GM06990 (cell line): ENCODE results near the gene TBCB.
"Not testable (repeated sequence)": the region's sequence is repeated elsewhere in the genome, so short reads cannot be mapped to it uniquely, and the experiment has no call there.

Source experiments
- DNase-seq: peaks from one replicate; pipeline ENCODE4 v3.0.0-alpha.2; 2011; ENCODE audit not compliant: insufficient read length; ENCODE audit errors: extremely low read depth
- H3K27me3 ChIP-seq: replicated peaks from 2 replicates; pipeline ENCODE4 v1.6.0; 2011; ENCODE audit warnings: low read length; ENCODE audit not compliant: control insufficient read depth, insufficient read depth
- H3K36me3 ChIP-seq: 2 replicates; pipeline ENCODE4 v1.5.1; 2011; ENCODE audit warnings: low read length; ENCODE audit not compliant: control insufficient read depth, insufficient read depth
- H3K4me3 ChIP-seq: replicated peaks from 2 replicates; pipeline ENCODE4 v1.5.1; 2011; ENCODE audit warnings: low read depth, mild to moderate bottlenecking, control low read depth, low read length
- CTCF ChIP-seq: IDR thresholded peaks from 2 replicates; pipeline ENCODE4 v1.5.1; 2011; ENCODE audit warnings: low read length, control low read depth, mild to moderate bottlenecking, inconsistent platforms; ENCODE audit not compliant: insufficient read depth, poor library complexity, severe bottlenecking

The TBCB gene

GRCh38 chr19:36153126-36153525, 37.9 kb downstream of the TBCB start:
- Histone ChIP-seq H3K36me3 (peaks cover 23% of the 10 kb centered on the region), H3K27me3 (no peaks in the 10 kb centered on the region), H3K4me3 (no peak overlapping the region)
- TF ChIP-seq CTCF, result no peak
- DNase-seq, result no peak

GRCh38 chr19:36160821-36161596, 45.7 kb downstream of the TBCB start:
- no peaks in the 10 kb centered on the region for H3K36me3 ChIP-seq
- no peak for TF ChIP-seq CTCF
- H3K27me3 ChIP-seq, result no peaks in the 10 kb centered on the region
- no peak for DNase-seq
- no peak overlapping the region for H3K4me3 ChIP-seq

- DNase-seq, result no peak
- H3K4me3 ChIP-seq, result no peak overlapping the region
- H3K27me3 ChIP-seq, result no peaks in the 10 kb centered on the region
- TF ChIP-seq CTCF, result no peak
- H3K36me3 ChIP-seq, result no peaks in the 10 kb centered on the region
Observed at GRCh38 chr19:36163813-36164212, 48.5 kb downstream of the TBCB start.

- H3K36me3 ChIP-seq, result no peaks in the 10 kb centered on the region
- no peak for DNase-seq
Observed at GRCh38 chr19:36169084-36169760, 54.0 kb downstream of the TBCB start.

GRCh38 chr19:36172852-36173251, 57.6 kb downstream of the TBCB start:
- Histone ChIP-seq H3K4me3 (no peak overlapping the region), H3K36me3 (no peaks in the 10 kb centered on the region), H3K27me3 (no peaks in the 10 kb centered on the region)
- TF ChIP-seq CTCF, result no peak
- no peak for DNase-seq

More at GRCh38 chr19:36169084-36169760, 54.0 kb downstream of the TBCB start:
- H3K27me3 ChIP-seq, result no peaks in the 10 kb centered on the region
- no peak overlapping the region for H3K4me3 ChIP-seq
- no peak for TF ChIP-seq CTCF

GRCh38 chr19:36173846-36174245, 58.6 kb downstream of the TBCB start:
- not testable (repeated sequence) for H3K36me3 ChIP-seq, DNase-seq, H3K27me3 ChIP-seq, H3K4me3 ChIP-seq
